SK-N-MC (cell line): ENCODE data around the gene AUTS2.

Source experiments
- DNase-seq: peaks from one replicate; pipeline ENCODE4 v3.0.0-alpha.2; 2011; ENCODE audit warnings: low read depth, low spot score
- H3K27ac ChIP-seq: fragments of 200-600 bp; sonication (generic); 2 replicates; pipeline ENCODE4 v1.5.1; 2016; ENCODE audit warnings: mixed run types
- H3K36me3 ChIP-seq: fragments of 200-600 bp; sonication (generic); 2 replicates; pipeline ENCODE4 v1.6.1; 2017; ENCODE audit warnings: antibody characterized with exemption, low read length, mixed read lengths; ENCODE audit not compliant: insufficient read depth
- H3K4me3 ChIP-seq: fragments of 200-600 bp; sonication (generic); 2 replicates; pipeline ENCODE4 v1.5.1; 2016
- H3K9ac ChIP-seq: fragments of 200-600 bp; sonication (generic); 2 replicates; pipeline ENCODE4 v1.8.0; 2017; ENCODE audit warnings: mixed run types, mixed read lengths; ENCODE audit not compliant: insufficient read length
- H3K9me3 ChIP-seq: fragments of 200-600 bp; sonication (generic); 2 replicates; pipeline ENCODE4 v1.6.1; 2017; ENCODE audit warnings: low read depth, mild to moderate bottlenecking, antibody characterized with exemption, low read length, moderate library complexity, mixed read lengths
- EZH2 ChIP-seq: fragments of 200-600 bp; sonication (generic); IDR thresholded peaks from one replicate; pipeline ENCODE4 v1.6.1; 2017; ENCODE audit warnings: antibody characterized with exemption
- FOXP2 ChIP-seq: optimal IDR thresholded peaks from 2 replicates; pipeline ENCODE3; 2011; ENCODE audit warnings: mild to moderate bottlenecking, moderate library complexity; ENCODE audit not compliant: insufficient read depth; ENCODE audit errors: extremely low read length, control extremely low read depth
- POLR2AphosphoS5 ChIP-seq: IDR thresholded peaks from 2 replicates; pipeline ENCODE4 v1.6.1; 2012; ENCODE audit warnings: mild to moderate bottlenecking, low read depth, low read length, borderline replicate concordance

AUTS2 gene

GRCh38 chr7:69698109-69698825, 100.0 kb downstream of the AUTS2 start:
- DNase-seq, result no peak
- no peak overlapping the region for H3K9ac ChIP-seq
- H3K27ac ChIP-seq, result peak overlapping the region; percentile 94
- no peaks in the 10 kb centered on the region for H3K9me3 ChIP-seq
- no peak overlapping the region for H3K4me3 ChIP-seq
- TF ChIP-seq FOXP2 (no peak), EZH2 (no peak), POLR2AphosphoS5 (no peak)
- H3K36me3 ChIP-seq, result no peaks in the 10 kb centered on the region

DNA sequence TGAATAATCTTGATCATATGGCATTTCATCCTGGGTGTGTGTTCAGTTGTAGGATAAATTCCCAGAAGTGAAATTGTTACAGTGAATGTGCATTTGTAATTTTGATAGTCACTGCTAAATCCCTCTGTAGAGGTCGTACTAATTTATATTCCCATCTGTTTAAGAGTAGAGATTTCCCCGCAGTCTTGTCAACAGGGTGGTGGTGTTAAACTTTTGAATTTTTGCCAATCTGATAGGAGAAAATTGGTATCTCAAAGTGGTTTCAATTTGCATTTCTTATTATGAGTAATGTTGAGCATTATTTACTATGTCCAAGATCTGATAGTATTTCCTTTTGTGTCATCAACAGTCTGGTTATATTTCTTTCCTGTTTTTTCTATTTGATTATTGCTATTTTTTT, 101.7 kb downstream of the AUTS2 start:
- Histone ChIP-seq H3K9me3 (no peaks in the 10 kb centered on the region), H3K4me3 (no peak overlapping the region), H3K9ac (no peak overlapping the region), H3K27ac (no peak overlapping the region), H3K36me3 (no peaks in the 10 kb centered on the region)
- TF ChIP-seq FOXP2 (no peak), EZH2 (no peak), POLR2AphosphoS5 (no peak)
- no peak for DNase-seq

DNA sequence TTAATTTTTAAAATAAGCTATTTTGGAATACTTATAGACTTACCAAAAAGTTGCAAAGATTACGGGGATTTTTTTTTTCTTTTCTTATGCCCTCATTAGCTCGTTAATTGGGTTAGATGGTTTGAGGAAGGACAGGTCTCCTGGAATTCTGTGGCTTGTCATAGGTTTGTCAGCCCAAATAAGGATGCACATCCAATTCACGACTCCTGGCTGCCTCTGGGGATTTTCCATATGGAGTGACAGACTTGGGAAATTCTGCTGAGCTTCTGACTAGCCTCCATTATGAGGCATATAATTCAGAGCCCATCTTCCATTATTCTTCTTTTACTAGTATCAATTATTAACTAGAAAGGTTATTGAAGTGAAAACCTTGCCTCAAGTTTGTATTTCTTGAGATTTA, 102.1 kb downstream of the AUTS2 start:
- TF ChIP-seq FOXP2 (no peak), EZH2 (no peak), POLR2AphosphoS5 (no peak)
- no peak overlapping the region for H3K9ac ChIP-seq
- H3K36me3 ChIP-seq, result no peaks in the 10 kb centered on the region
- no peaks in the 10 kb centered on the region for H3K9me3 ChIP-seq
- peak overlapping the region; percentile 38; the same call in 1 of the 2 replicates for H3K4me3 ChIP-seq
- no peak overlapping the region for H3K27ac ChIP-seq
- no peak for DNase-seq

- Histone ChIP-seq H3K4me3 (no peak overlapping the region), H3K36me3 (no peaks in the 10 kb centered on the region), H3K9me3 (no peaks in the 10 kb centered on the region), H3K27ac (no peak overlapping the region), H3K9ac (no peak overlapping the region)
- no peak for DNase-seq
- TF ChIP-seq EZH2, result no peak
- no peak for TF ChIP-seq POLR2AphosphoS5
- TF ChIP-seq FOXP2, result no peak
Measured at GRCh38 chr7:69701288-69701687, 103.0 kb downstream of the AUTS2 start.

- H3K9me3 ChIP-seq, result no peaks in the 10 kb centered on the region
- no peak for DNase-seq
- no peak overlapping the region for H3K9ac ChIP-seq
- H3K36me3 ChIP-seq, result no peaks in the 10 kb centered on the region
- TF ChIP-seq POLR2AphosphoS5 (no peak), EZH2 (no peak), FOXP2 (no peak)
- H3K4me3 ChIP-seq, result no peak overlapping the region
- H3K27ac ChIP-seq, result no peak overlapping the region
Measured at GRCh38 chr7:69702357-69702756, 104.1 kb downstream of the AUTS2 start.

- Histone ChIP-seq H3K9ac (no peak overlapping the region), H3K4me3 (no peak overlapping the region), H3K27ac (no peak overlapping the region), H3K9me3 (no peaks in the 10 kb centered on the region), H3K36me3 (no peaks in the 10 kb centered on the region)
- no peak for DNase-seq
- no peak for TF ChIP-seq POLR2AphosphoS5
- TF ChIP-seq EZH2, result no peak
- no peak for TF ChIP-seq FOXP2
Measured at GRCh38 chr7:69703099-69703498, 104.8 kb downstream of the AUTS2 start.

- Histone ChIP-seq H3K9me3 (no peaks in the 10 kb centered on the region), H3K9ac (no peak overlapping the region), H3K36me3 (no peaks in the 10 kb centered on the region), H3K4me3 (no peak overlapping the region), H3K27ac (no peak overlapping the region)
- TF ChIP-seq FOXP2 (no peak), POLR2AphosphoS5 (no peak), EZH2 (no peak)
- DNase-seq, result no peak
Measured at GRCh38 chr7:69706070-69706469, 107.8 kb downstream of the AUTS2 start.

- H3K4me3 ChIP-seq, result no peak overlapping the region
- no peak for TF ChIP-seq EZH2
- TF ChIP-seq FOXP2, result no peak
- no peak for TF ChIP-seq POLR2AphosphoS5
- no peak overlapping the region for H3K27ac ChIP-seq
- DNase-seq, result no peak
- no peaks in the 10 kb centered on the region for H3K36me3 ChIP-seq
- no peaks in the 10 kb centered on the region for H3K9me3 ChIP-seq
- H3K9ac ChIP-seq, result no peak overlapping the region
Measured at GRCh38 chr7:69708857-69709256, 110.6 kb downstream of the AUTS2 start.

GRCh38 chr7:69710768-69711438, 112.6 kb downstream of the AUTS2 start:
- no peak for DNase-seq
- Histone ChIP-seq H3K9ac (no peak overlapping the region), H3K9me3 (no peaks in the 10 kb centered on the region), H3K36me3 (no peaks in the 10 kb centered on the region), H3K4me3 (no peak overlapping the region), H3K27ac (no peak overlapping the region)
- TF ChIP-seq FOXP2, result no peak
- TF ChIP-seq POLR2AphosphoS5, result no peak
- no peak for TF ChIP-seq EZH2
